GM12878 (cell line): ENCODE results near the gene ABR. TPM values are rescaled to one million over a fixed set of nuclear protein-coding genes. Genes with fewer than 3 reads are reported as not detected.

Experiments used
- ATAC-seq: fragments of 200-7000 bp; cut with Tn5 transposase; 3 replicates; pipeline ENCODE4 v1.9.1; 2020; ENCODE audit warnings: mild to moderate bottlenecking, moderate library complexity
- BruUV-seq: library from RNA; stranded (reverse); fragments of 400-500 nt; replicated peaks from 2 replicates; lab custom pipeline; 2021; lab: Mats Ljungman, UMichigan
- CTCF ChIA-PET: fragments of 300-600 bp; sonication (Branson Sonifier 250); formaldehyde crosslinking; extraction: SDS; loops from one replicate; lab custom pipeline; 2021; ENCODE audit warnings: inconsistent platforms; lab: Yijun Ruan, JAX
- POLR2A ChIA-PET: fragments of 350-600 bp; formaldehyde crosslinking; extraction: SDS; loops from one replicate; lab custom pipeline; 2021; ENCODE audit warnings: inconsistent platforms; lab: Charles Lee
- RAD21 ChIA-PET: fragments of 300-600 bp; sonication (Branson Sonifier 250); formaldehyde crosslinking; loops from one replicate; lab custom pipeline; 2023; ENCODE audit warnings: antibody characterized with exemption; ENCODE audit not compliant: unreplicated experiment; lab: Charles Lee
- SMC1A ChIA-PET: fragments of 300-600 bp; sonication (Branson Sonifier 250); formaldehyde crosslinking; loops from one replicate; lab custom pipeline; 2023; ENCODE audit not compliant: unreplicated experiment, uncharacterized antibody; lab: Charles Lee
- DNase-seq: peaks from one replicate; pipeline ENCODE4 v3.0.0-alpha.2; 2011; ENCODE audit warnings: low read depth, low spot score
- FAIRE-seq: peaks from 3 replicates; lab custom pipeline; 2011; peaks lifted over from hg19 to GRCh38; lab: Jason Lieb, UNC
- H2AFZ ChIP-seq: 2 replicates; pipeline ENCODE4 v1.6.0; 2011; ENCODE audit warnings: low read depth, low read length, control low read depth; ENCODE audit not compliant: control insufficient read depth
- H3K27ac ChIP-seq: 2 replicates; pipeline ENCODE4 v1.5.1; 2011; ENCODE audit warnings: control low read depth; ENCODE audit not compliant: control insufficient read depth, insufficient read depth
- H3K27me3 ChIP-seq, 2 experiments: replicated peaks in 1 of 2; 2 replicates each; pipeline versions ENCODE4 v1.6.0 to v1.6.1; 2011; ENCODE audit warnings: low read length in 1 of 2; ENCODE audit not compliant: control insufficient read depth in 2 of 2, insufficient read depth in 2 of 2
- H3K36me3 ChIP-seq, 2 experiments: 2 replicates each; pipeline ENCODE4 v1.5.1; 2011; ENCODE audit warnings: low read length in 1 of 2; ENCODE audit not compliant: control insufficient read depth in 2 of 2, insufficient read depth in 2 of 2
- H3K4me1 ChIP-seq: 2 replicates; pipeline ENCODE4 v1.6.1; 2011; ENCODE audit warnings: mild to moderate bottlenecking, low read length, moderate library complexity, mixed read lengths; ENCODE audit not compliant: control insufficient read depth, insufficient read depth
- H3K4me2 ChIP-seq: 2 replicates; pipeline ENCODE4 v1.6.0; 2011; ENCODE audit warnings: control low read depth; ENCODE audit not compliant: control insufficient read depth, insufficient read depth
- H3K4me3 ChIP-seq: fragments of 200-600 bp; sonication (generic); 2 replicates; pipeline ENCODE4 v1.5.1; 2016
- H3K79me2 ChIP-seq: 2 replicates; pipeline ENCODE4 v1.6.0; 2011; ENCODE audit warnings: low read length; ENCODE audit not compliant: control insufficient read depth, insufficient read depth
- H3K9ac ChIP-seq: 2 replicates; pipeline ENCODE4 v1.8.0; 2011; ENCODE audit warnings: low read length, control low read depth, mixed read lengths; ENCODE audit not compliant: control insufficient read depth, insufficient read depth
- H3K9me3 ChIP-seq: replicated peaks from 3 replicates; pipeline ENCODE4 v1.5.1; 2011; ENCODE audit warnings: mild to moderate bottlenecking, low read length; ENCODE audit not compliant: control insufficient read depth, insufficient read depth
- H4K20me1 ChIP-seq: 2 replicates; pipeline ENCODE4 v1.6.0; 2011; ENCODE audit not compliant: control insufficient read depth, insufficient read depth
- BACH1 ChIP-seq: fragments of 450-650 bp; IDR thresholded peaks from 2 replicates; pipeline ENCODE4 v1.6.1; 2017; ENCODE audit warnings: mild to moderate bottlenecking, borderline replicate concordance
- CTCF ChIP-seq, 3 experiments: IDR thresholded peaks in 2 of 3; conservative IDR thresholded peaks in 1 of 3; 2 replicates each; pipeline ENCODE4 v1.5.1; 2011; ENCODE audit warnings: low read depth in 3 of 3, low read length in 3 of 3, mild to moderate bottlenecking in 3 of 3, control low read depth in 2 of 3, moderate library complexity in 2 of 3, inconsistent platforms in 1 of 3, mixed read lengths in 1 of 3; ENCODE audit not compliant: control insufficient read depth in 2 of 3, insufficient read depth in 1 of 3; ENCODE audit errors: extremely low read depth in 1 of 3
- ELK1 ChIP-seq: IDR thresholded peaks from 2 replicates; pipeline ENCODE4 v1.6.1; 2012; ENCODE audit warnings: low read depth, low read length, improper control_type of control experiment
- IRF4 ChIP-seq: IDR thresholded peaks from 2 replicates; pipeline ENCODE4 v1.6.1; 2011; ENCODE audit warnings: low read depth, low read length
- MYC ChIP-seq: IDR thresholded peaks from 2 replicates; pipeline ENCODE4 v1.6.1; 2011; ENCODE audit warnings: mild to moderate bottlenecking, low read length, moderate library complexity, inconsistent platforms; ENCODE audit not compliant: insufficient read depth, insufficient replicate concordance, insufficient read length, severe bottlenecking
- STAT1 ChIP-seq: fragments of 450-650 bp; conservative IDR thresholded peaks from 2 replicates; pipeline ENCODE4 v1.6.1; 2014; ENCODE audit warnings: antibody characterized with exemption, mild to moderate bottlenecking
- TCF7 ChIP-seq: IDR thresholded peaks from 2 replicates; pipeline ENCODE4 v1.6.1; 2014; ENCODE audit warnings: antibody characterized with exemption, borderline replicate concordance
- WGBS: methylation state at CpG from one replicate; pipeline ENCODE4 v1.1.6; 2016; ENCODE audit warnings: low lambda C conversion rate; ENCODE audit not compliant: insufficient replicate concordance, insufficient coverage; ENCODE audit errors: missing lambda C conversion rate; 5-methylcytosine and 5-hydroxymethylcytosine counted together
- in situ Hi-C: fragments of 300-500 bp; cut with MboI; formaldehyde crosslinking; loops from 9 replicates; pipeline ENCODE4 v1.14.3; 2018; ENCODE audit warnings: mixed read lengths
- intact Hi-C: fragments of 100-400 bp; cut with micrococcal nuclease; formaldehyde crosslinking; loops from one replicate; pipeline ENCODE4 v1.14.2; 2022; ENCODE audit not compliant: unreplicated experiment
- polyA plus RNA-seq, 11 experiments: library from polyadenylated mRNA; depleted of rRNA in 4 of 11; unstranded in 6 of 11; stranded (reverse) in 5 of 11; fragments of >200 nt; fragmentation: Nextera tagmentation in 4 of 11; fragmentation: Illumina TruSeq in 1 of 11; extraction: Ambion mirVana in 4 of 11; extraction: Trizol in 1 of 11; gene quantifications; 1 replicate in 1 of 11; 2 replicates in 10 of 11; pipeline versions ENCODE4 v1.2.1 to v1.2.3, GENCODE V29; 2011 to 2016; ENCODE audit warnings: inconsistent platforms in 2 of 11, missing spikeins in 2 of 11, low read depth in 1 of 11
- total RNA-seq, 4 experiments: library from RNA; depleted of rRNA in 3 of 4; stranded (reverse); fragments of >200 nt in 3 of 4; fragmentation: Illumina TruSeq in 1 of 4; extraction: Trizol in 1 of 4; gene quantifications; 2 replicates each; pipeline versions ENCODE4 v1.2.1 to v1.2.3, GENCODE V29; 2013 to 2021

ABR gene
- total and polyA plus RNA-seq, 10 of the 15 experiments (the other 5 are each of a cell fraction or from before 2014, with no cell fraction given), result 1.4 to 112 (median 30.0) TPM

GRCh38 chr17:1076982-1077302 lies 102.8 kb downstream of the ABR start:
- RAD21 ChIA-PET, result interaction anchor here (0.6 kb wide), 1 partner anchor 20 kb away, joined by 3 read pairs; no protein-coding TSS in a partner anchor
- H3K4me1 ChIP-seq, result no peaks in the 10 kb centered on the region
- POLR2A ChIA-PET, result no interaction called here
- FAIRE-seq (no peak), DNase-seq (no peak), ATAC-seq (no peak)
- no peak overlapping the region for H3K9ac ChIP-seq
- CTCF ChIA-PET, result interaction anchor here (0.7 kb wide), 1 partner anchor 22 kb away, joined by 3 read pairs; no protein-coding TSS in a partner anchor
- H3K27me3 ChIP-seq, result no peaks in the 10 kb centered on the region
- intact Hi-C loops, result no loop called here
- no peak overlapping the region for H3K4me3 ChIP-seq
- H3K9me3 ChIP-seq, result no peaks in the 10 kb centered on the region
- H3K36me3 ChIP-seq, result peaks cover 6 to 9% of the 10 kb centered on the region in 2 experiments; a peak in 3 of 4 replicates
- TF ChIP-seq IRF4 (no peak), TCF7 (no peak), BACH1 (no peak), ELK1 (no peak), MYC (no peak), STAT1 (no peak), CTCF (IDR thresholded peaks at IDR 0.05 in 2 of 3, conservative IDR thresholded peaks at IDR 0.05 in 1 of 3; ENCODE audit: control insufficient read depth in 2 of 3, extremely low read depth in 1 of 3, insufficient read depth in 1 of 3, low read depth in 3 of 3, low read length in 3 of 3) (no peak)
- SMC1A ChIA-PET, result no interaction called here
- H3K4me2 ChIP-seq, result no peak overlapping the region
- BruUV-seq, result no TSS peak
- no peak overlapping the region for H3K27ac ChIP-seq
- WGBS, result 79% methylated on average over 6 of the region's 6 CpGs
- no peaks in the 10 kb centered on the region for H3K79me2 ChIP-seq
- H4K20me1 ChIP-seq, result no peaks in the 10 kb centered on the region
- H2AFZ ChIP-seq, result no peak overlapping the region
- in situ Hi-C loops, result no loop called here
